Measurements from ENCODE around the gene OGDH. TPM values are rescaled to one million over a fixed set of nuclear protein-coding genes. Genes with fewer than 3 reads are reported as not detected.

Gene OGDH
- total RNA-seq, 3 donors from 2014 or later, result 141 to 186 (median 159) TPM

DNA sequence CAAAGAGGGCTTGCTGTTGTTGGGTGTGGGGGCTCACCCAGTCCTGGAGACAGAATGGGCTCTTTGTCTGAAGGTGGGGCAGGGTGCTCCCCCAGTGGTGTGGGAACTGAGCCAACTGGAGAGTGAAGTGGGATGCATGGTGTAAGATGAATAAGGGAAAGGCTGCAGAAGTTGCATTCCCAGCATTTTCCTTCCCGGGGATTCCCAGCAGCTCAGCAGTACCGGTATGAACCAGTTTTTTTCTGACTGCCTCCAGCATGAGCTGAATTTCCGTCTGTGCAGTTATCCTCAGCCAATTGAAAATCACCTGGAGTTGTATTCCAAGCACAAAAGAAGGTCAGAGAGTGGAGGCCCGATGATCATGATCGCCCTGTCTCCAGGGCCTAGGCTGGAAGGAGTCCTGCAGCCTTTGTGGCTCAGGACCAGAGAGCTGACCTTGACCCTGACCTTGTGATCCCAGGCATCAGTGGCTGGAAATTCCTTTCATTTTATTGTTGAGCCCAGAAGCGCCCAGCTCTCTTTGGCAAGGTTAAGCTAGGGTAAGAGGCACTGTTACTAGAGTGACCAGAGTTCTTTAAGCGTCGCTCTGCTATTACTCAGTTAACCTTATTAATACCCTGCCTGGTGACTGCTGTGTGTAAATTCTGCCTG lies 33.4 kb downstream of the OGDH start:
- intact Hi-C loops (cut with DNase I, micrococcal nuclease), result no loop called here
- H3K4me3 ChIP-seq, result no peak overlapping the region
- H3K9me3 ChIP-seq, result no peaks in the 10 kb centered on the region
- H3K36me3 ChIP-seq (ENCODE audit: low read depth), result no peaks in the 10 kb centered on the region
- ATAC-seq, result peak; percentile 54
- peaks cover 47% of the 10 kb centered on the region for H3K4me1 ChIP-seq (ENCODE audit: low read depth)
- DNase-seq, result peak in 2 of 3 donors; percentile 44 to 47
- TF ChIP-seq, protein P1, sequence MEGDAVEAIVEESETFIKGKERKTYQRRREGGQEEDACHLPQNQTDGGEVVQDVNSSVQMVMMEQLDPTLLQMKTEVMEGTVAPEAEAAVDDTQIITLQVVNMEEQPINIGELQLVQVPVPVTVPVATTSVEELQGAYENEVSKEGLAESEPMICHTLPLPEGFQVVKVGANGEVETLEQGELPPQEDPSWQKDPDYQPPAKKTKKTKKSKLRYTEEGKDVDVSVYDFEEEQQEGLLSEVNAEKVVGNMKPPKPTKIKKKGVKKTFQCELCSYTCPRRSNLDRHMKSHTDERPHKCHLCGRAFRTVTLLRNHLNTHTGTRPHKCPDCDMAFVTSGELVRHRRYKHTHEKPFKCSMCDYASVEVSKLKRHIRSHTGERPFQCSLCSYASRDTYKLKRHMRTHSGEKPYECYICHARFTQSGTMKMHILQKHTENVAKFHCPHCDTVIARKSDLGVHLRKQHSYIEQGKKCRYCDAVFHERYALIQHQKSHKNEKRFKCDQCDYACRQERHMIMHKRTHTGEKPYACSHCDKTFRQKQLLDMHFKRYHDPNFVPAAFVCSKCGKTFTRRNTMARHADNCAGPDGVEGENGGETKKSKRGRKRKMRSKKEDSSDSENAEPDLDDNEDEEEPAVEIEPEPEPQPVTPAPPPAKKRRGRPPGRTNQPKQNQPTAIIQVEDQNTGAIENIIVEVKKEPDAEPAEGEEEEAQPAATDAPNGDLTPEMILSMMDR (IDR thresholded peaks at IDR 0.05), result no peak

DNA sequence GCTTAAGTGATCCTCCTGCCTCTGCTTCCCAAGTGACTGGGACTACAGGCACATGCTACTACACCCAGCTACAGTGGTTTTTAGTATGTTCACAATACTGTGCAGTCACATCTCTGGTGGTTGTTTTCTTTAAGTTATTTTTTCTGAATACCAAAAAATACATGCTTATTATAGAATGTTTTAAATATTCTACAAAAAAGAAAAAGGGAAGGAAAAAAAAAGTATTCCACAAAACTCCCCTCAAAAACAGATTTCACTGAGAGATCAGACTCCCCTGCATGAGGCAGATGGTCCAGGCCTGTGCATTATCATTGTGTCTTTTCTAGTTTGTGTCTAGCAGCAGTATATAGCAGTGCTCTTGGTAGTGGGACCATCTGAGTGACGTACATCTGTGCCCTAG lies 36.8 kb downstream of the OGDH start:
- no peaks in the 10 kb centered on the region for H3K36me3 ChIP-seq (ENCODE audit: low read depth)
- no peak for DNase-seq
- ATAC-seq, result no peak
- H3K4me1 ChIP-seq (ENCODE audit: low read depth), result peaks cover 22% of the 10 kb centered on the region
- intact Hi-C loops (cut with DNase I, micrococcal nuclease), result no loop called here
- no peak overlapping the region for H3K4me3 ChIP-seq
- no peaks in the 10 kb centered on the region for H3K9me3 ChIP-seq
- TF ChIP-seq, protein P1 (IDR thresholded peaks at IDR 0.05), result no peak

DNA sequence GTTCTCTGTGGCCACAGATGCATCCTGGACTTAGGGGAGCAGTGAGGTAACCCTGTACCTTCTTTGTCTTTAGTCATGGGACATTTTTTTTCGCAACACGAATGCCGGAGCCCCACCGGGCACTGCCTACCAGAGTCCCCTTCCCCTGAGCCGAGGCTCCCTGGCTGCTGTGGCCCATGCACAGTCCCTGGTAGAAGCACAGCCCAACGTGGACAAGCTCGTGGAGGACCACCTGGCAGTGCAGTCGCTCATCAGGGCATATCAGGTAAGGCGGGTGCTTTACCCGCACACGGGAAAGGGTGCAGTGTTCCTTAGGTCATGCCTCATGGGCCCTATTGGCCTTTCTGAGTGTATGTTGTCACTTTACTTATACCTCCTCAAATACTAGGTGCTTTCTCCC lies 38.8 kb downstream of the OGDH start:
- Histone ChIP-seq H3K36me3 (ENCODE audit: low read depth) (peaks cover 4% of the 10 kb centered on the region), H3K4me1 (ENCODE audit: low read depth) (peaks cover 2% of the 10 kb centered on the region), H3K9me3 (no peaks in the 10 kb centered on the region), H3K4me3 (no peak overlapping the region)
- no peak for DNase-seq
- no peak for ATAC-seq
- TF ChIP-seq, protein P1 (IDR thresholded peaks at IDR 0.05), result no peak
- intact Hi-C loops (cut with DNase I, micrococcal nuclease), result no loop called here

DNA sequence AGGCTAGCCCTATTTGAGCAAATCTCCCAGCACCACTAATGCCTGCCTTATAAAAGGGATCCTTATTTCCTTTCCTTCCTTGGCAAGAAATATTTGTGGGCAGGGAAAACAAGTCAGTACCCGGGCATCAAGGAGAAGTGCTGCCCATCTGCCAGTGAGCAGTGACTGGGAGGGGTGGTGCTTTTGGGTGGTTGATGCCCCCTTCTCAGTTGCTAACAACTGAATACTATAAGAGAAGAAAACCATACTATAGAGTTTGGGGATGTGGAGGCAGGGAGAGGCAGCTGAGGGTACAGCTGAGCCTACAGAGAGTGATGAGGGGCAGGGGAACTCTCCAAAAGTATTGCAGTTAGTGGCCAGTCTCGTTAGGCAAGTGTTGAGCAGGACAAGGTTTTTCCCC lies 39.3 kb downstream of the OGDH start:
- no peak for ATAC-seq
- no peak overlapping the region for H3K4me3 ChIP-seq
- H3K9me3 ChIP-seq, result no peaks in the 10 kb centered on the region
- no peak for DNase-seq
- H3K36me3 ChIP-seq (ENCODE audit: low read depth), result peaks cover 4% of the 10 kb centered on the region
- TF ChIP-seq, protein P1 (IDR thresholded peaks at IDR 0.05), result no peak
- intact Hi-C loops (cut with DNase I, micrococcal nuclease), result no loop called here
- no peaks in the 10 kb centered on the region for H3K4me1 ChIP-seq (ENCODE audit: low read depth)

DNA sequence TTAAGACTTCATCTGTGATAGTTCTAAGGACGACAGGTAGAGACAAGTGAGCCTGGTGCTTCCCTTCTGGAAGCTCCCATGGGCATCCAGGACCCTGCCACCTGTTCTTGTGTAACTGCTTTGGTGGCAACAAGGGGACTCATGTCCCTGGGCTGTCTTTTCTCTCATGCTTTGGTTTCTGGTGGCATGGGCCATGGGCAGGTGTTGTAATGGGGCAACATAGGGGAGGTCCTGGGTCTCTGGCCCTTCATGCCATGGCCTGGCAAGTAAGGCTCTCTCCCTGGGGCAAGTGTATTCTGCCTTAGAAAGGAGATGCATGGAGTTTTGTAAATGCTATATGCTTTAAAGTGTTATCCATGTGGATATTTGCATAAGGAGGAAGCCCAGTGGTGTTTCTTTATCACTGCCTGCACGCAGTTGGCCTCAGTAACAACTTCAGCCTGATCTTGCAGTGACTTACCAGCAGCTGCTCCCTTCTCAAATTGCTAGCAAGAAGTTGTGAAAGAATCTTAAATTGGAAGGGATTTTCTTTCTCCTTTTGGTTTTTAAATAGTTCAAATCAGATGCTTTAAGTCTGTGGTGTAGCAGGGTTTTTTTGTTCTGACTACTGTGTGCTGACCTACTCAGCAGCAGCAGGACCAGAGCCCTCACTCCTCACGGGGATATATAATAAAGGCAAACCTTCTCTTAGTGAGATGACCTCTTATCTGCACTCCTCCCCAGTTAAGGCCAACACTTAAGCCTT lies 39.9 kb downstream of the OGDH start:
- Histone ChIP-seq H3K4me3 (no peak overlapping the region), H3K9me3 (no peaks in the 10 kb centered on the region), H3K4me1 (ENCODE audit: low read depth) (no peaks in the 10 kb centered on the region), H3K36me3 (ENCODE audit: low read depth) (peaks cover 4% of the 10 kb centered on the region)
- no peak for DNase-seq
- no peak for ATAC-seq
- TF ChIP-seq, protein P1 (IDR thresholded peaks at IDR 0.05), result no peak
- intact Hi-C loops (cut with DNase I, micrococcal nuclease), result no loop called here
